Transverse colon (tissue), 4 donors: Measurements from ENCODE around the gene FGR. TPM values are rescaled to one million over a fixed set of nuclear protein-coding genes. Genes with fewer than 3 reads are reported as not detected.

Source experiments
- DNase-seq: peaks from one replicate; pipeline ENCODE4 v3.0.0-alpha.2; 2019
- H3K27ac ChIP-seq, 4 donors: fragments of 200-600 bp; sonication (generic); 2 replicates each; pipeline ENCODE4 v1.5.1; 2016 to 2018; ENCODE audit warnings: inconsistent platforms in 4 of 4
- H3K27me3 ChIP-seq: fragments of 200-600 bp; sonication (generic); 2 replicates; pipeline ENCODE4 v1.5.1; 2017; ENCODE audit warnings: inconsistent platforms
- H3K36me3 ChIP-seq, 4 donors: fragments of 200-600 bp; sonication (generic); 2 replicates each; pipeline ENCODE4 v1.5.1; 2017 to 2019; ENCODE audit warnings: inconsistent platforms in 4 of 4
- H3K4me1 ChIP-seq, 4 donors: fragments of 200-600 bp; sonication (generic); 2 replicates each; pipeline ENCODE4 v1.5.1; 2017 to 2020; ENCODE audit warnings: inconsistent platforms in 4 of 4
- H3K4me3 ChIP-seq, 4 donors: fragments of 200-600 bp; sonication (generic); 1 replicate in 1 of 4; 2 replicates in 3 of 4; pipeline versions ENCODE4 v1.5.1 to v1.6.1; 2017 to 2019; ENCODE audit warnings: inconsistent platforms in 4 of 4
- H3K9me3 ChIP-seq, 2 donors: fragments of 200-600 bp; sonication (generic); 2 replicates each; pipeline ENCODE4 v1.5.1; 2017 to 2019; ENCODE audit warnings: inconsistent platforms in 2 of 2
- EP300 ChIP-seq: sonication (generic); formaldehyde crosslinking; IDR thresholded peaks from one replicate; pipeline ENCODE4 v1.6.1; 2017; ENCODE audit warnings: antibody characterized with exemption, low read depth
- POLR2A ChIP-seq: fragments of 450-650 bp; IDR thresholded peaks from one replicate; pipeline ENCODE4 v1.6.1; 2016; ENCODE audit warnings: antibody characterized with exemption, mild to moderate bottlenecking, moderate library complexity
- POLR2AphosphoS5 ChIP-seq, 3 donors: sonication (generic); formaldehyde crosslinking; IDR thresholded peaks; one replicate each; pipeline ENCODE4 v1.6.1; 2016; ENCODE audit warnings: antibody characterized with exemption in 3 of 3
- WGBS, 2 donors: methylation state at CpG; one replicate each; pipeline ENCODE4 v1.1.5; 2018; ENCODE audit warnings: low coverage in 1 of 2; 5-methylcytosine and 5-hydroxymethylcytosine counted together
- in situ Hi-C, 4 donors: fragments of 200-750 bp; cut with MboI; loops; one replicate each; pipeline versions ENCODE4 v1.15.0 to v1.15.1; 2017; ENCODE audit warnings: low sequenced_read_pairs in 3 of 4, low pct_ligation_motif_present in 1 of 4, low pct_unique_long_range_greater_than_20kb in 1 of 4
- intact Hi-C: fragments of 100-400 bp; cut with DNase I; formaldehyde crosslinking; loops from one replicate; pipeline ENCODE4 v1.15.1; 2023; ENCODE audit warnings: low total_unique reads
- total RNA-seq, 4 donors: library from RNA; depleted of rRNA; stranded (reverse); fragments of >200 nt; gene quantifications; one replicate each; pipeline ENCODE4 v1.1.0, GENCODE V29; 2016
- TF ChIP-seq, protein P1 (sequence below), 5 experiments: fragments of 200-600 bp in 3 of 5; fragments of 450-650 bp in 2 of 5; sonication (generic) in 3 of 5; IDR thresholded peaks; 1 replicate in 2 of 5; 2 replicates in 3 of 5; pipeline ENCODE4 v1.5.1; 2016 to 2017; ENCODE audit warnings: antibody characterized with exemption in 5 of 5, inconsistent platforms in 3 of 5, mild to moderate bottlenecking in 2 of 5, moderate library complexity in 1 of 5

FGR gene
- total RNA-seq, 4 donors from 2014 or later = 2.2 to 8.8 (median 5.8) TPM

DNA sequence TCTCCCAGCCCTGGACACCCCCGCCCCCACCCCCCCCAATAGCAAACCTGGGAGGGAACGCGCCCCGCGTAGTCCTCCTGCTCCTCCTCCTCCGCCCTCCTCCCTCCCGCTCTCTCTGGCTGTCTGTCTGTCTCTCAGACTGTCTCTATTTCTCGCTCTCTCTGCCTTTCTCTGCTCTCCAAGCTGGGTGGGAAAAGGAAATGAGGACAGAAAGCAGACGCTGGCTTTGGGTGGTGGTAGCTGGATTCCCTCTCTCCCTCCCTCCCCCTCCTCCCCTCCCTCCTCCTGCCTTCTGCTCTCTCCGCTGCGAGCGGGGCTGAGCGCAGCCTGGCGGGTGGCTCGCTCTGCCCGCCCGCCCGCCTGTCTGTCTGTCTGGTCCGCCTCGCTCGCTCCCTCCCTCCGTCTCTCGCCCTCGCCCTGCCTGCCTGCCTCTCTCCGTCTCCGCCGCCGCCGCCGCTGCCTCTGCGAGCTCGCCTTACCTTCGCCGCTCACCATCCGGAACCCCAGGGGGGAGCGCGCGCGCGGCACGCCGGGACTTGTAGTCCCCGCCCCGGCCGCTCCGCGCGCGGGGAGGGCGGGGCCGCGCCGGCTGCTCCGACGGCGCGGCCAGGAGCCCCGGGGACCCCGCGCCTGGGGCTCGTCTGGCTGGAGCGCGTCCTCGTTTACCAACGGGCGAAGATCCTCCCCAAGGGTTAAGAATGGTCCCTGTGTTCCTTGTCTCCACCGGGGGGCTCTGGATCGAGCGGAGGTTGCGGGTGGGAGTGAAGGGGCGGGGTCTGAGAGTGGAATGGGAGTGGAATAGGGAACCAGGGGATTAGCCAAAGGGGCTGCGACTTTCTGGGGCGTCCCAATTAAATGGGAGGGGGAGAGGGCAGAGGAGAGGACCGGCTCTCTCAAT lies 31.1 kb downstream of the FGR start, which contains the start of gene AHDC1:
Gene AHDC1, minus strand, starts transcription at position 464 of the 898 bp plus-strand sequence. CDS start 52,029 bp downstream, outside the sequence.
- in situ Hi-C loops = loop anchor here (10.0 kb wide), 4 partner anchors 49 to 209 kb away; partner anchors contain the start of gene GPR3 (in 1 of the 4)
- TF ChIP-seq, protein P1, sequence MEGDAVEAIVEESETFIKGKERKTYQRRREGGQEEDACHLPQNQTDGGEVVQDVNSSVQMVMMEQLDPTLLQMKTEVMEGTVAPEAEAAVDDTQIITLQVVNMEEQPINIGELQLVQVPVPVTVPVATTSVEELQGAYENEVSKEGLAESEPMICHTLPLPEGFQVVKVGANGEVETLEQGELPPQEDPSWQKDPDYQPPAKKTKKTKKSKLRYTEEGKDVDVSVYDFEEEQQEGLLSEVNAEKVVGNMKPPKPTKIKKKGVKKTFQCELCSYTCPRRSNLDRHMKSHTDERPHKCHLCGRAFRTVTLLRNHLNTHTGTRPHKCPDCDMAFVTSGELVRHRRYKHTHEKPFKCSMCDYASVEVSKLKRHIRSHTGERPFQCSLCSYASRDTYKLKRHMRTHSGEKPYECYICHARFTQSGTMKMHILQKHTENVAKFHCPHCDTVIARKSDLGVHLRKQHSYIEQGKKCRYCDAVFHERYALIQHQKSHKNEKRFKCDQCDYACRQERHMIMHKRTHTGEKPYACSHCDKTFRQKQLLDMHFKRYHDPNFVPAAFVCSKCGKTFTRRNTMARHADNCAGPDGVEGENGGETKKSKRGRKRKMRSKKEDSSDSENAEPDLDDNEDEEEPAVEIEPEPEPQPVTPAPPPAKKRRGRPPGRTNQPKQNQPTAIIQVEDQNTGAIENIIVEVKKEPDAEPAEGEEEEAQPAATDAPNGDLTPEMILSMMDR (IDR thresholded peaks at IDR 0.05) = peak in 1 of 5 experiments; percentile 49
- TF ChIP-seq POLR2AphosphoS5 (IDR thresholded peaks at IDR 0.05) = peak; percentile 96 to 97 (median 96)
- peak; percentile 89 for TF ChIP-seq POLR2A
- TF ChIP-seq EP300 = no peak
- intact Hi-C loops = loop anchor here (2.0 to 10.0 kb wide), 2 partner anchors 45 to 279 kb away; partner anchors contain the start of gene TMEM222
- Histone ChIP-seq H3K9me3 (no peaks in the 10 kb centered on the region), H3K4me1 (peaks cover 24 to 50% (median 41%) of the 10 kb centered on the region in 4 donors), H3K4me3 (peak within 1 kb of the TSS; percentile 75 to 96 (median 90)), H3K27me3 (no peaks in the 10 kb centered on the region), H3K36me3 (no peaks in the 10 kb centered on the region), H3K27ac (peak within 1 kb of the TSS; percentile 87 to 97 (median 96))
- 0 to 1% methylated on average over 3 to 57 of the region's 74 CpGs for WGBS, 2 donors
- peak; percentile 94 for DNase-seq

DNA sequence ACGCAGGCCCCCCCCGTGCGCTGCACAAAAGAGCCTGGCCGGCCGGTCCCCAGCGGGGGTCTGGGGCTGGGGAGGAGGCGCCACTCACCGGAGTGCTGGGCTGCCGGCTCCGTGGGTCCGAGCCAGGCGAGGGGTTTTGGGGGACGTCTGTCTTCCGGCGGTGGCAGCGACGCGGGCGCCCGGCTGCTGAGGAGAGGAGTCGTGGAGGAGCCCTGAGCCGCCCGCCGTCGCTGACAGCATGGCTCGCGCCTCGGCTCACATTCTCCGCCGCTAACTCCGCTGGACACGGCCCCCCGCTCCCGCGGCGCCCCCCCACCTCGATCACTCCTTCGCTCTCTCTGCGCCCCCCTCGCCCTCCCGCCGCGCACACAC lies 31.7 kb downstream of the FGR start:
- intact Hi-C loops (loop anchor here (2.0 to 10.0 kb wide), 2 partner anchors 44 to 278 kb away; partner anchors contain the start of gene TMEM222), in situ Hi-C loops (loop anchor here (10.0 kb wide), 4 partner anchors 48 to 208 kb away; partner anchors contain the start of gene GPR3 (in 1 of the 4))
- H3K9me3 ChIP-seq = no peaks in the 10 kb centered on the region
- peak overlapping the region; percentile 75 to 96 (median 90) for H3K4me3 ChIP-seq
- peak overlapping the region; percentile 87 to 97 (median 96) for H3K27ac ChIP-seq
- H3K27me3 ChIP-seq = no peaks in the 10 kb centered on the region
- TF ChIP-seq EP300 (no peak), POLR2AphosphoS5 (IDR thresholded peaks at IDR 0.05) (no peak), POLR2A (no peak)
- TF ChIP-seq, protein P1 (IDR thresholded peaks at IDR 0.05) = no peak
- peak; percentile 47 for DNase-seq
- H3K36me3 ChIP-seq = no peaks in the 10 kb centered on the region
- 2% methylated on average over 30 of the region's 43 CpGs; no CpG with 5 or more reads in 1 of the 2 donors for WGBS, 2 donors
- H3K4me1 ChIP-seq = peaks cover 28 to 56% (median 47%) of the 10 kb centered on the region in 4 donors

DNA sequence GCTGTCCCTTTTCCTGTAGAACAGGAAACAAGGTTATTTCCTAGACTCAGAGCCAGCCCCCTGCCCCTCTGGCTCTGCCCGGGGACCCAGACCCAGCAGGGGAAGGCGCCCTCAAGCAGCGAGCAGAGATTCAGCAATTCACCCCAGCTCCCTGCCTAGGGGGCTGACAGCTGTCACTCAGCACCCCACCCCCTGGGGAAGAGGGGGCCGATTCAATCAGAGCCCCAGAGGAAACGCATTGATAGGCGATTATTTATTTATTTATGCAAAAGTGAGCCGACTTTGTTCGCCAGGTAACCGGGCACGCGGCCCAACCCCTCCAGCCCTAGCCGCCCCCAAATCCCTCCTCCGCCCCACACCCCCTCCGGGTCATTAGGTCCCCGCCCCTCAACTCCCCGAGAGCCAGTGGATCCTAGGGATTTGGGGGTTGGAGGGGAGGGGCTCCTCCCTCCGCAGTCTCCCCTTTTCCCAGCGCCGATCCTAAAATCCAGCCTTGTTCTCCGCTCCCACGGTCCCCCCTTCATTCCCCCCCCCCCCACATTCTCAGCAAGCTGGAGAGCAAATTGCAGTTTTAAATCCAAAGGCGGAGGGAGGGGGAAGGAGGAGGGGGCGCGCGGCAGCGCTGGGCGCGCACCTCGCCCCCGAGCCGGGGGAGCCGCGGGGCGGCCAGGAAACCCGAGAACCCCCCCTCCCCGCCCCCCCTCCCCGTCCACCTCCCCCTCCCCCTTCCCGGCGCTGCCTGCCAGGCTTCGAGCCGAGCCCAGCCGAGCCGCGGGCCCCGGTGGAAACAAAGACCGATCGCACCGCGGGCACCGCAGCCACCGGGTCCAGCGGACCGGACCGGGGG lies 32.3 kb downstream of the FGR start:
- intact Hi-C loops = loop anchor here (2.0 to 10.0 kb wide), 2 partner anchors 44 to 278 kb away; partner anchors contain the start of gene TMEM222
- in situ Hi-C loops = loop anchor here (10.0 kb wide), 4 partner anchors 48 to 208 kb away; partner anchors contain the start of gene GPR3 (in 1 of the 4)
- H3K9me3 ChIP-seq = no peaks in the 10 kb centered on the region
- TF ChIP-seq POLR2AphosphoS5 (IDR thresholded peaks at IDR 0.05) (peak in 2 of 3 donors; percentile 28 to 39), EP300 (no peak), POLR2A (no peak)
- TF ChIP-seq, protein P1 (IDR thresholded peaks at IDR 0.05) = no peak
- peak overlapping the region; percentile 87 to 97 (median 96) for H3K27ac ChIP-seq
- DNase-seq = peak; percentile 72
- H3K4me1 ChIP-seq = peaks cover 34 to 62% (median 53%) of the 10 kb centered on the region in 4 donors
- H3K27me3 ChIP-seq = no peaks in the 10 kb centered on the region
- peak overlapping the region; percentile 75 to 96 (median 90) for H3K4me3 ChIP-seq
- H3K36me3 ChIP-seq = no peaks in the 10 kb centered on the region
- 0 to 2% methylated on average over 1 to 35 of the region's 54 CpGs for WGBS, 2 donors
